GM21576 (cell line): Measurements from ENCODE around the gene CACTIN.
"Not testable (repeated sequence)": the region's sequence is repeated elsewhere in the genome, so short reads cannot be mapped to it uniquely, and the experiment has no call there.

ENCODE experiments used
- ATAC-seq: cut with Tn5 transposase; IDR thresholded peaks from one replicate; pipeline ENCODE4 v1.9.1; 2021; ENCODE audit warnings: mild to moderate bottlenecking, moderate library complexity; ENCODE audit not compliant: unreplicated experiment

Gene CACTIN

GRCh38 chr19:3591876-3592613 is 34.5 kb downstream of the CACTIN start:
- ATAC-seq = no peak

GRCh38 chr19:3590991-3591659 is 35.5 kb downstream of the CACTIN start:
- ATAC-seq = no peak

- no peak for ATAC-seq
Measured at GRCh38 chr19:3589949-3590348, 36.6 kb downstream of the CACTIN start.

- ATAC-seq = no peak
Measured at GRCh38 chr19:3589439-3589838, 37.2 kb downstream of the CACTIN start.

- ATAC-seq = no peak
Measured at GRCh38 chr19:3586707-3587346, 39.8 kb downstream of the CACTIN start.

- ATAC-seq = no peak
Measured at GRCh38 chr19:3586127-3586626, 40.4 kb downstream of the CACTIN start.

GRCh38 chr19:3585301-3586126 is 41.1 kb downstream of the CACTIN start, which contains the start of gene GIPC3:
TSS of gene GIPC3 (plus strand) at chr19:3585478. CDS start at chr19:3585598, 120 bp downstream.
- no peak for ATAC-seq

GRCh38 chr19:3584036-3584802 is 42.4 kb downstream of the CACTIN start:
- ATAC-seq = not testable (repeated sequence)

GRCh38 chr19:3581792-3582191 is 44.8 kb downstream of the CACTIN start:
- not testable (repeated sequence) for ATAC-seq

- no peak for ATAC-seq
Measured at GRCh38 chr19:3580156-3580934, 46.2 kb downstream of the CACTIN start.

- ATAC-seq = no peak
Measured at GRCh38 chr19:3578390-3578789, 48.2 kb downstream of the CACTIN start.

GRCh38 chr19:3577723-3578344 is 48.8 kb downstream of the CACTIN start:
- ATAC-seq = no peak

GRCh38 chr19:3576696-3577443 is 49.7 kb downstream of the CACTIN start:
- ATAC-seq = no peak

- ATAC-seq = no peak
Measured at GRCh38 chr19:3575949-3576673, 50.5 kb downstream of the CACTIN start.

GRCh38 chr19:3575260-3575741 is 51.3 kb downstream of the CACTIN start:
- ATAC-seq = no peak

- ATAC-seq = no peak
Measured at GRCh38 chr19:3573858-3574637, 52.5 kb downstream of the CACTIN start.
